ENCODE data around the gene E2F6. TPM values are rescaled to one million over a fixed set of nuclear protein-coding genes. Genes with fewer than 3 reads are reported as not detected.
"Not testable (repeated sequence)": the region's sequence is repeated elsewhere in the genome, so short reads cannot be mapped to it uniquely, and the experiment has no call there.

Gene E2F6
- total RNA-seq, 1 experiment from 2014 or later, result 35.5 TPM

GRCh38 chr2:11406267-11406957 lies 59.5 kb downstream of the E2F6 start:
- TF ChIP-seq CTCF (conservative IDR thresholded peaks at IDR 0.05; ENCODE audit: low read depth, low read length) (no peak), EZH2 (IDR thresholded peaks at IDR 0.05; ENCODE audit: borderline replicate concordance, low read depth, low read length, poor library complexity, severe bottlenecking) (no peak)

GRCh38 chr2:11405599-11406266 lies 60.2 kb downstream of the E2F6 start:
- CTCF ChIA-PET, result interaction anchor here (0.9 kb wide), 1 partner anchor 12 kb away, joined by 4 read pairs; no protein-coding TSS in a partner anchor
- TF ChIP-seq CTCF (conservative IDR thresholded peaks at IDR 0.05; ENCODE audit: low read depth, low read length) (no peak), EZH2 (IDR thresholded peaks at IDR 0.05; ENCODE audit: borderline replicate concordance, low read depth, low read length, poor library complexity, severe bottlenecking) (no peak)
- intact Hi-C loops (cut with micrococcal nuclease; ENCODE audit: unreplicated experiment), result no loop called here
- Histone ChIP-seq H3K27ac (ENCODE audit: low read depth, low read length, poor library complexity, severe bottlenecking) (no peak overlapping the region), H3K4me1 (ENCODE audit: insufficient read depth, low read length, poor library complexity, severe bottlenecking) (peaks cover 10% of the 10 kb centered on the region), H3K9me3 (ENCODE audit: low read depth, low read length, poor library complexity, severe bottlenecking) (no peaks in the 10 kb centered on the region), H3K4me3 (ENCODE audit: low read depth, low read length, poor library complexity, severe bottlenecking) (no peak overlapping the region), H3K27me3 (replicated peaks; ENCODE audit: insufficient read depth, low read depth, low read length, poor library complexity) (no peaks in the 10 kb centered on the region), H3K36me3 (ENCODE audit: insufficient read depth, low read length, poor library complexity, severe bottlenecking) (no peaks in the 10 kb centered on the region)
- BruUV-seq (replicated peaks), result no TSS peak
- DNase-seq (ENCODE audit: low spot score), result no peak
- POLR2A ChIA-PET (ENCODE audit: low non-redundant PET), result no interaction called here

More at GRCh38 chr2:11406267-11406957, 59.5 kb downstream of the E2F6 start:
- H3K36me3 ChIP-seq (ENCODE audit: insufficient read depth, low read length, poor library complexity, severe bottlenecking), result no peaks in the 10 kb centered on the region
- H3K27me3 ChIP-seq (replicated peaks; ENCODE audit: insufficient read depth, low read depth, low read length, poor library complexity), result no peaks in the 10 kb centered on the region
- no peak for DNase-seq (ENCODE audit: low spot score)
- CTCF ChIA-PET, result no interaction called here
- intact Hi-C loops (cut with micrococcal nuclease; ENCODE audit: unreplicated experiment), result no loop called here
- no peak overlapping the region for H3K4me3 ChIP-seq (ENCODE audit: low read depth, low read length, poor library complexity, severe bottlenecking)
- H3K27ac ChIP-seq (ENCODE audit: low read depth, low read length, poor library complexity, severe bottlenecking), result no peak overlapping the region
- POLR2A ChIA-PET (ENCODE audit: low non-redundant PET), result no interaction called here
- no TSS peak for BruUV-seq (replicated peaks)
- H3K4me1 ChIP-seq (ENCODE audit: insufficient read depth, low read length, poor library complexity, severe bottlenecking), result peaks cover 10% of the 10 kb centered on the region
- no peaks in the 10 kb centered on the region for H3K9me3 ChIP-seq (ENCODE audit: low read depth, low read length, poor library complexity, severe bottlenecking)

GRCh38 chr2:11405074-11405406 lies 60.9 kb downstream of the E2F6 start:
- intact Hi-C loops (cut with micrococcal nuclease; ENCODE audit: unreplicated experiment); H3K4me3 ChIP-seq (ENCODE audit: low read depth, low read length, poor library complexity, severe bottlenecking); POLR2A ChIA-PET (ENCODE audit: low non-redundant PET); H3K36me3 ChIP-seq (ENCODE audit: insufficient read depth, low read length, poor library complexity, severe bottlenecking); DNase-seq (ENCODE audit: low spot score); H3K9me3 ChIP-seq (ENCODE audit: low read depth, low read length, poor library complexity, severe bottlenecking); BruUV-seq (replicated peaks); H3K27ac ChIP-seq (ENCODE audit: low read depth, low read length, poor library complexity, severe bottlenecking); H3K27me3 ChIP-seq (replicated peaks; ENCODE audit: insufficient read depth, low read depth, low read length, poor library complexity): not testable (repeated sequence)
- peaks cover 10% of the 10 kb centered on the region for H3K4me1 ChIP-seq (ENCODE audit: insufficient read depth, low read length, poor library complexity, severe bottlenecking)
- CTCF ChIA-PET, result interaction anchor here (0.9 kb wide), 1 partner anchor 13 kb away, joined by 4 read pairs; no protein-coding TSS in a partner anchor

Data from A673 (cell line).